Transverse colon (tissue), 4 donors: ENCODE results near the gene PTPRG. TPM values are rescaled to one million over a fixed set of nuclear protein-coding genes. Genes with fewer than 3 reads are reported as not detected.

ENCODE experiments used
- DNase-seq: peaks from one replicate; pipeline ENCODE4 v3.0.0-alpha.2; 2019
- H3K27ac ChIP-seq, 4 donors: fragments of 200-600 bp; sonication (generic); 2 replicates each; pipeline ENCODE4 v1.5.1; 2016 to 2018; ENCODE audit warnings: inconsistent platforms in 4 of 4
- H3K27me3 ChIP-seq: fragments of 200-600 bp; sonication (generic); 2 replicates; pipeline ENCODE4 v1.5.1; 2017; ENCODE audit warnings: inconsistent platforms
- H3K36me3 ChIP-seq, 4 donors: fragments of 200-600 bp; sonication (generic); 2 replicates each; pipeline ENCODE4 v1.5.1; 2017 to 2019; ENCODE audit warnings: inconsistent platforms in 4 of 4
- H3K4me1 ChIP-seq, 4 donors: fragments of 200-600 bp; sonication (generic); 2 replicates each; pipeline ENCODE4 v1.5.1; 2017 to 2020; ENCODE audit warnings: inconsistent platforms in 4 of 4
- H3K4me3 ChIP-seq, 4 donors: fragments of 200-600 bp; sonication (generic); 1 replicate in 1 of 4; 2 replicates in 3 of 4; pipeline versions ENCODE4 v1.5.1 to v1.6.1; 2017 to 2019; ENCODE audit warnings: inconsistent platforms in 4 of 4
- H3K9me3 ChIP-seq, 2 donors: fragments of 200-600 bp; sonication (generic); 2 replicates each; pipeline ENCODE4 v1.5.1; 2017 to 2019; ENCODE audit warnings: inconsistent platforms in 2 of 2
- EP300 ChIP-seq: sonication (generic); formaldehyde crosslinking; IDR thresholded peaks from one replicate; pipeline ENCODE4 v1.6.1; 2017; ENCODE audit warnings: antibody characterized with exemption, low read depth
- POLR2A ChIP-seq: fragments of 450-650 bp; IDR thresholded peaks from one replicate; pipeline ENCODE4 v1.6.1; 2016; ENCODE audit warnings: antibody characterized with exemption, mild to moderate bottlenecking, moderate library complexity
- POLR2AphosphoS5 ChIP-seq, 3 donors: sonication (generic); formaldehyde crosslinking; IDR thresholded peaks; one replicate each; pipeline ENCODE4 v1.6.1; 2016; ENCODE audit warnings: antibody characterized with exemption in 3 of 3
- WGBS, 2 donors: methylation state at CpG; one replicate each; pipeline ENCODE4 v1.1.5; 2018; ENCODE audit warnings: low coverage in 1 of 2; 5-methylcytosine and 5-hydroxymethylcytosine counted together
- in situ Hi-C, 4 donors: fragments of 200-750 bp; cut with MboI; loops; one replicate each; pipeline versions ENCODE4 v1.15.0 to v1.15.1; 2017; ENCODE audit warnings: low sequenced_read_pairs in 3 of 4, low pct_ligation_motif_present in 1 of 4, low pct_unique_long_range_greater_than_20kb in 1 of 4
- intact Hi-C: fragments of 100-400 bp; cut with DNase I; formaldehyde crosslinking; loops from one replicate; pipeline ENCODE4 v1.15.1; 2023; ENCODE audit warnings: low total_unique reads
- total RNA-seq, 4 donors: library from RNA; depleted of rRNA; stranded (reverse); fragments of >200 nt; gene quantifications; one replicate each; pipeline ENCODE4 v1.1.0, GENCODE V29; 2016
- TF ChIP-seq, protein P1 (sequence below), 5 experiments: fragments of 200-600 bp in 3 of 5; fragments of 450-650 bp in 2 of 5; sonication (generic) in 3 of 5; IDR thresholded peaks; 1 replicate in 2 of 5; 2 replicates in 3 of 5; pipeline ENCODE4 v1.5.1; 2016 to 2017; ENCODE audit warnings: antibody characterized with exemption in 5 of 5, inconsistent platforms in 3 of 5, mild to moderate bottlenecking in 2 of 5, moderate library complexity in 1 of 5

Gene PTPRG
- total RNA-seq, 4 donors from 2014 or later: 29.2 to 83.4 (median 41.6) TPM

DNA sequence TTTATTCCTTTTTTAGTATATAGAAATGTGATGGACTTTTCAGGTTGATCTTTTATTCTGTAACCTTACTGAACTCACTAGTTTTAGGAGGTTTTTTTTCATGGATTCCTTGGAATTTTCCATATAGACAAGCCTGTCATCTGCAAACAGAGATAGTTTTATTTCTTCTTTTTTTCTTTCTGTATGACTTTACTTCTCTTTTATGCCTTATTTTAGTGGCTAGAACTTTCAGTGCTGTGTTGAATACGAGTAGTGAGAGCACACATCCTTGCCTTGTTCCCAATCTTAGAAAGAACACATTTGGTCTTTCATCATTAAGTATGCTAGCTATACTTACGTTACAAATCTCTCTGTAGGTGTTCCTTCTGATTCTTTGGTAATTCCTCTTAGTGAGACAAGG, 336.5 kb downstream of the PTPRG start:
- H3K4me1 ChIP-seq: peaks cover 4 to 34% (median 18%) of the 10 kb centered on the region in 4 donors
- H3K27ac ChIP-seq: no peak overlapping the region
- H3K27me3 ChIP-seq: no peaks in the 10 kb centered on the region
- no peaks in the 10 kb centered on the region for H3K36me3 ChIP-seq
- TF ChIP-seq EP300 (no peak), POLR2A (no peak)
- TF ChIP-seq, protein P1, sequence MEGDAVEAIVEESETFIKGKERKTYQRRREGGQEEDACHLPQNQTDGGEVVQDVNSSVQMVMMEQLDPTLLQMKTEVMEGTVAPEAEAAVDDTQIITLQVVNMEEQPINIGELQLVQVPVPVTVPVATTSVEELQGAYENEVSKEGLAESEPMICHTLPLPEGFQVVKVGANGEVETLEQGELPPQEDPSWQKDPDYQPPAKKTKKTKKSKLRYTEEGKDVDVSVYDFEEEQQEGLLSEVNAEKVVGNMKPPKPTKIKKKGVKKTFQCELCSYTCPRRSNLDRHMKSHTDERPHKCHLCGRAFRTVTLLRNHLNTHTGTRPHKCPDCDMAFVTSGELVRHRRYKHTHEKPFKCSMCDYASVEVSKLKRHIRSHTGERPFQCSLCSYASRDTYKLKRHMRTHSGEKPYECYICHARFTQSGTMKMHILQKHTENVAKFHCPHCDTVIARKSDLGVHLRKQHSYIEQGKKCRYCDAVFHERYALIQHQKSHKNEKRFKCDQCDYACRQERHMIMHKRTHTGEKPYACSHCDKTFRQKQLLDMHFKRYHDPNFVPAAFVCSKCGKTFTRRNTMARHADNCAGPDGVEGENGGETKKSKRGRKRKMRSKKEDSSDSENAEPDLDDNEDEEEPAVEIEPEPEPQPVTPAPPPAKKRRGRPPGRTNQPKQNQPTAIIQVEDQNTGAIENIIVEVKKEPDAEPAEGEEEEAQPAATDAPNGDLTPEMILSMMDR (IDR thresholded peaks at IDR 0.05): no peak
- intact Hi-C loops (no loop called here), in situ Hi-C loops (no loop called here)
- WGBS, 2 donors: 81 to 86% methylated on average over 1 to 2 of the region's 2 CpGs
- no peak for DNase-seq
- no peaks in the 10 kb centered on the region for H3K9me3 ChIP-seq
- no peak overlapping the region for H3K4me3 ChIP-seq

DNA sequence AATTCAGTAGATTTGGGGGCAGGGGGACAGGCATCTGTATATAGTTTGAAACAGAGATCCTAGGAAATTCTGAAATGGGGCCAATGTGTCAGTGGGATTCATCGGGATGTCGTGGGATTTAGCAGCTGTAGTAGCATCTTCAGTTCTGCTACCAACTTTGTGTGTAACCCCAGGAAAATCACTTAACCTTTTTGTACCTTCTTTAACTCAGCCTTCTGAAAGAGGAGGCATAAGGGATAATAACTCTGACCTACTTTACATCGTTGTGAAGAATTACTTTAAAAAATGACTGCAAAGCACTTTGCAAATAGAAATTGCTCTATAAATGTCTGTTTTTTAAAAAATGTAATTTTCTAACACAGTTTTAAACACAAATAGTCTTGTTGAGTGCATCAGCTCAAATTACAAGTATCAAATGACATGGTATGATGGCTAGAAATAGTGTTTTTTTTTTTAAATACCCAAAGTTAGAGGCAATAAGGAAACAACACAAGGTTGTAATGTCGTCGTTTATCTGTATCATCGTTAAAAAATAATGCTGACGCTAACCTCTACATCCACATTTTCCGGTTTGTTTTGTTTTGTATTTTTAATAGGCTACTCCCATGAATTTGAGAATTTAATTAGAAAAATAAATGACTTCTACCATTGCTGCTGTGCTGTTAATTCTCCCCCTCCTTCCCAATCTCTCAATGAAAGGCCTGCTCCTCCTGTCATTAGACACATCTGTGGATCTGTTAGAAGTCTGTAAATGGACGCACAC, 338.5 kb downstream of the PTPRG start:
- WGBS, 2 donors: 89% methylated on average over 8 to 9 of the region's 9 CpGs
- no peak for DNase-seq
- no peaks in the 10 kb centered on the region for H3K27me3 ChIP-seq
- intact Hi-C loops: no loop called here
- in situ Hi-C loops: no loop called here
- no peaks in the 10 kb centered on the region for H3K36me3 ChIP-seq
- H3K9me3 ChIP-seq: no peaks in the 10 kb centered on the region
- TF ChIP-seq POLR2AphosphoS5 (IDR thresholded peaks at IDR 0.05) (no peak), POLR2A (no peak), EP300 (no peak)
- TF ChIP-seq, protein P1 (IDR thresholded peaks at IDR 0.05): no peak
- no peak overlapping the region for H3K4me3 ChIP-seq
- H3K27ac ChIP-seq: no peak overlapping the region
- peaks cover 16 to 45% (median 21%) of the 10 kb centered on the region in 4 donors for H3K4me1 ChIP-seq

DNA sequence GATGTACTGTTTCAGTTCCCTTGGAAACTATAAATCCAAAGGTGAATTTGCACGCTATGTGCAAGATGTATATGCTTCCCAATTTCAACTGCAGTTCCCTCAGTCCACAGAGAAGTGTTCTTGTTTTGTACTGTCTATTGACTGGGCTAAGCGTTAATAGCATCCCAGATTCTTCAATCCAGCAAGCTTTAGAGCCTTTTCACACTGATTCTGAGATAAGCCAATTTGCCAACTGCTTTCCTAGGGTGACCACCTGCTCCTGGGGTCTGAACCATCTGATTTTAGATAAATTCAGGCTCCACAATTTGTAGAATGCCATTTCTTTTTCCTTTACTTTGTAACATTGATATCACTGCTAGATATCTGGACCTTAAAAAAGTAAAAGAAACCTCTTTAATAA, 340.1 kb downstream of the PTPRG start:
- DNase-seq: no peak
- in situ Hi-C loops (no loop called here), intact Hi-C loops (no loop called here)
- Histone ChIP-seq H3K27me3 (no peaks in the 10 kb centered on the region), H3K27ac (no peak overlapping the region), H3K4me3 (no peak overlapping the region), H3K4me1 (peaks cover 6 to 30% (median 15%) of the 10 kb centered on the region in 4 donors), H3K36me3 (no peaks in the 10 kb centered on the region), H3K9me3 (no peaks in the 10 kb centered on the region)
- TF ChIP-seq, protein P1 (IDR thresholded peaks at IDR 0.05): no peak
- TF ChIP-seq EP300: no peak
- TF ChIP-seq POLR2AphosphoS5 (IDR thresholded peaks at IDR 0.05): no peak
- TF ChIP-seq POLR2A: no peak
- WGBS, 2 donors: 95 to 100% methylated on average over 1 to 2 of the region's 2 CpGs

DNA sequence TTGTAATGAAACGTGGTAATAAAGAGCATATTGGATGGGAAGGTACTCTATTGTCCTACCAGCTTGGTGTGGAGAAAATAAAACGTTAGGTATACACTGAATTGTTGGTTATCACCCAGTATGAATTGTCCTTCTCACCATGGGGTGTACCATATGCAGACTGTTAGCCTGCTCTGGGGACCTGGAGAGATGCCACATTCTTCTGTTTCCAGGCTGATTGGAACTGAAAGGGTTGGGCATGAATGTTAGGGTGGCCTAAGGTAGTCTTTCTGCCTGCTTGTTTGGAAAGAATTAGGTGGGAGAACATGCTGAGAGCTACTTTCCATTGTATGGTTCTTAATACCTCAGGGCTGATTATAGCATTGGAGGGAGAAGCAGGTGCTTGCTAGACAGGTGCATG, 340.6 kb downstream of the PTPRG start:
- Histone ChIP-seq H3K27ac (no peak overlapping the region), H3K9me3 (no peaks in the 10 kb centered on the region), H3K36me3 (no peaks in the 10 kb centered on the region), H3K27me3 (no peaks in the 10 kb centered on the region), H3K4me3 (no peak overlapping the region), H3K4me1 (peaks cover 6 to 25% (median 15%) of the 10 kb centered on the region in 4 donors)
- intact Hi-C loops: no loop called here
- TF ChIP-seq POLR2A (no peak), EP300 (no peak), POLR2AphosphoS5 (IDR thresholded peaks at IDR 0.05) (no peak)
- TF ChIP-seq, protein P1 (IDR thresholded peaks at IDR 0.05): no peak
- no peak for DNase-seq
- 42 to 78% methylated on average over 2 of the region's 2 CpGs for WGBS, 2 donors
- in situ Hi-C loops: no loop called here
